GM13976 (cell line): Measurements from ENCODE around the gene RPS19BP1.

Experiments used
- DNase-seq: peaks from one replicate; pipeline ENCODE4 v3.0.0; 2012; ENCODE audit warnings: low spot score
- in situ Hi-C: fragments of 300-500 bp; cut with MboI; formaldehyde crosslinking; loops from one replicate; pipeline ENCODE4 v1.12.0; 2022; ENCODE audit warnings: low sequenced_read_pairs, mixed read lengths, inconsistent platforms; ENCODE audit not compliant: unreplicated experiment
- TF ChIP-seq, protein P1 (sequence below): IDR thresholded peaks from 2 replicates; pipeline ENCODE4 v1.5.1; 2012; ENCODE audit warnings: borderline replicate concordance, mild to moderate bottlenecking; ENCODE audit not compliant: insufficient read depth; ENCODE audit errors: extremely low read depth, missing control alignments, control extremely low read depth

The RPS19BP1 gene

DNA sequence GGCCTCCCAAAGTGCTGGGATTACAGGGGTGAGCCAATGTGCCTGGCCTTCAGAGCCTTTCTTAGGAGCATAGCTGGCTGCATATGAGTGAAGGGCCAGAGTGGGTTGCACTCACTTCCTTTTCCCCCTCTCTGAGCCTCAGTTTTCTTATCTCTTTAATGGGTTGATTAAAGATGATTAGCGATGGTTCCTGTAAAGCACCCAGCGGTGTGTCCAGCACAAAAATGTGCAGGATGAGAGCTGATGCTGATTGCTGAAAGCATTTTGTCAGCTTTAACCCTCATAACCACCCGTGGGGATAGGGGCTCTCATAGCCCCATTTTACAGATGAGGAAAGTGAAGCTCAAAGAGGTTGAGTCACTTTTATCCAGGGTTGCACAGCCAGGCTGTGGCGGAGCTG is 43.5 kb upstream of the RPS19BP1 start:
- TF ChIP-seq, protein P1, sequence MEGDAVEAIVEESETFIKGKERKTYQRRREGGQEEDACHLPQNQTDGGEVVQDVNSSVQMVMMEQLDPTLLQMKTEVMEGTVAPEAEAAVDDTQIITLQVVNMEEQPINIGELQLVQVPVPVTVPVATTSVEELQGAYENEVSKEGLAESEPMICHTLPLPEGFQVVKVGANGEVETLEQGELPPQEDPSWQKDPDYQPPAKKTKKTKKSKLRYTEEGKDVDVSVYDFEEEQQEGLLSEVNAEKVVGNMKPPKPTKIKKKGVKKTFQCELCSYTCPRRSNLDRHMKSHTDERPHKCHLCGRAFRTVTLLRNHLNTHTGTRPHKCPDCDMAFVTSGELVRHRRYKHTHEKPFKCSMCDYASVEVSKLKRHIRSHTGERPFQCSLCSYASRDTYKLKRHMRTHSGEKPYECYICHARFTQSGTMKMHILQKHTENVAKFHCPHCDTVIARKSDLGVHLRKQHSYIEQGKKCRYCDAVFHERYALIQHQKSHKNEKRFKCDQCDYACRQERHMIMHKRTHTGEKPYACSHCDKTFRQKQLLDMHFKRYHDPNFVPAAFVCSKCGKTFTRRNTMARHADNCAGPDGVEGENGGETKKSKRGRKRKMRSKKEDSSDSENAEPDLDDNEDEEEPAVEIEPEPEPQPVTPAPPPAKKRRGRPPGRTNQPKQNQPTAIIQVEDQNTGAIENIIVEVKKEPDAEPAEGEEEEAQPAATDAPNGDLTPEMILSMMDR, result no peak
- no peak for DNase-seq
- in situ Hi-C loops, result no loop called here

DNA sequence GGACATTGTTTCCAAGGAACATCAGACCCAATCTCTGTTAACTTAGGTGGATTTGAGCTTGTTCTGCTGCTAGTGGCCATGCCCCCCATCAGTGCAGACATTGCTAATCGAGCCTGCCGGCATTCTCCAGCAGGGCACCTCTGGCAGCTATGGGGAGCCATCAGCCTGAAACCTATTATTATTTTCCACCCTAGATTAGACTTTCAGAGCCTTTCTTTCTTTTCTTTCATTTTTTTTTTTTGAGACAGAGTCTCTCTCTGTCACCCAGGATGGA is 42.9 kb upstream of the RPS19BP1 start:
- no peak for DNase-seq
- TF ChIP-seq, protein P1, result no peak
- in situ Hi-C loops, result no loop called here

DNA sequence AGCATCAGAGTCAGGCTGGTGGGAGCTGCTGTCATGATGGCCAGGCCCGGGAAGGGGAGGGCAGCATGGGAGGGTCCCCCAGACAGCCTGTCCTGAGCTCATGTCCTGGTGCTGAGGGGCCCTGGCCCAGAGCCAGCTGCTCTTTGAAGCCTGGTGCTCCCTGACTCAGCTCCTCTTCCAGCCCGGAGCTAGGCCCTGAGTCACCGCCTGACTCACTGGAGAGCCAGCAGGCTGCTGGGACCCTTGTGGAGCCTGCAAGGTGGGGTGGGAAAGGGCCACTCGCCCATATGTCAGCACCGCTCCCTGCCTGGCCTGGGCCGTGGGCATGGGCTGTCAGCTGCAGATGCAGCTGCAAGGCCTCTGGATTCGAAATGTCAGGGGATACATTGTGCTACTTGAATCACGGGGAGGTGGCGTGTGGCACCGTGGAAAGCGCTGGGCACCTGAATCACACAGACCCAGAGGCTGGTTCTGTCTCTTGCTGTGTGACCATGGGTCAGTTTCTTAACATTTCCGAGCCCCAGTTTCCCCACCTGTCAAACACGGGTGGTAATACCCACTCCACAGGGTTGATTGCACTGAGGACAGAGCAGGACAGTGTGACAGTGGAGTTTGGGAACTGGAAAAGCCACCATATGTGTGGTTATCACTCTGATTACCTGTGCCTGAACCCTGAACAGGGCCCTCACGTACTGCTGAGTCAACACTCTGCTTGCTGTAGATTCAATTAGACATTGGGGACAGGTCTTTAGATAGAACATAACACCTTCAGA is 42.4 kb upstream of the RPS19BP1 start:
- TF ChIP-seq, protein P1, result no peak
- no peak for DNase-seq
- in situ Hi-C loops, result no loop called here

DNA sequence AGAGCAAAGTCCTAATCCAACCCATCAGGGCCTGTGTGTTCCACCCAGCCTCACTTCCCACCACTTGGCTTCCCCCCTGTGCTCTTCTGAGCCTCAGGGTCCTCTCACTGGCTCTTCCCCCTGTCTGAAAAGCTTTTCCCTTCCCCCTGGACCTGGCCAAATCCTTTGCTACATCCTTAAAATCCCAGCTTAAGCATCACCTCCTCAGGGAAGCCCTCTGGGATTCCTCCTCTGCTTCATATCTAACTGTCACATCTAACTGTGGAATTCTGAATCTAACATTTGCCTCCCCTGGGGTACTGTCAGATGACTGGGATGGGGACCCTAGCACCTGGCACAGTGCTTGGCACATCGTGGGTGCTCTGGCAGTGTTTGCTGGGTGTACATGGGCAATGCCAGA is 39.0 kb upstream of the RPS19BP1 start:
- DNase-seq, result no peak
- in situ Hi-C loops, result no loop called here

DNA sequence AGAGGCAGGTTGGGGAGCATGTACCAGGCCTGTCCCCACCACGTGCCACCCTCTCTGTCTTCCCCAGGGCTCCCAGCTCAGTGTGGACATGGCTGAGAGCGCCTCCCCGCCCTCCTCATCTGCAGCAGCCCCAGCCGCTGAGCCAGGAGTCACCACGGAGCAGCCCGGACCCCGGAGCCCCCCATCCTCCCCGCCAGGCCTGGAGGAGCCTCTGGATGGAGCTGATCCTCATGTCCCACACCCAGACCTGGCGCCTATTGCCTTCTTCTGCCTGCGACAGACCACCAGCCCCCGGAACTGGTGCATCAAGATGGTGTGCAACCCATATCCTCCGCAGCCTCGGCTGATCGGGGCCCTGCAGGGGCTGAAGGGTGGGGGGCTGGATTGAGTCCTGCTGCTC is 38.1 kb upstream of the RPS19BP1 start, which contains the start of gene CACNA1I:
CACNA1I (plus strand) TSS at position 89 of the 400 bp plus-strand sequence; CDS start at position 89, 0 bp downstream.
- DNase-seq, result no peak
- TF ChIP-seq, protein P1, result no peak
- in situ Hi-C loops, result no loop called here

More for the DNA sequence above, 39.0 kb upstream of the RPS19BP1 start:
- TF ChIP-seq, protein P1, result no peak

DNA sequence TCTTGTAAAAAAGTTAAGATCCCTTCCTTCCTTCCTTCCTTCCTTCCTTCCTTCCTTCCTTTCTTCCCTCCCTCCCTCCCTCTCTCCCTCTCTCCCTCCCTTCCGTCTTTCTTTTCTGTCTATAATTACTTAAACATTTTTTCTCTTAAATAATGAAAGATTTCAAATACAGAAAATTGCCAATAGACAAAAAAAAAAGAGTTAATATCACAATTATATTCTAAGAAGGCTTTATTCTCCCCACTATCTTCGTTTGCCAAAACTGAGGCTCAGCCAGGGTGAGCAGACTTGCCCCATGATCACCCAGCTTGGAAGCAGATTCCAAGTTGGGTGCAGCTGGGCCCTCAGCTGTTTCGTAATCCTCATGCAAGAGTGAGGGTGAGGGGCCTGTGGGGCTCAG is 37.7 kb upstream of the RPS19BP1 start:
- in situ Hi-C loops, result no loop called here

More for the DNA sequence above, 37.7 kb upstream of the RPS19BP1 start:
- TF ChIP-seq, protein P1, result no peak
- no peak for DNase-seq
